Kidney epithelial cell (primary cell): ENCODE measurements around the gene PKD1. TPM values are rescaled to one million over a fixed set of nuclear protein-coding genes. Genes with fewer than 3 reads are reported as not detected.

Experiments used
- DNase-seq: peaks from one replicate; pipeline ENCODE4 v3.0.0-alpha.2; 2010; ENCODE audit warnings: low read depth
- H3K27me3 ChIP-seq: 2 replicates; pipeline ENCODE4 v1.6.0; 2011; ENCODE audit warnings: low read length; ENCODE audit not compliant: control insufficient read depth, insufficient read depth
- H3K36me3 ChIP-seq: 2 replicates; pipeline ENCODE4 v1.5.1; 2011; ENCODE audit warnings: low read length; ENCODE audit not compliant: control insufficient read depth, insufficient read depth
- H3K4me3 ChIP-seq: 2 replicates; pipeline ENCODE4 v1.5.1; 2011; ENCODE audit warnings: low read depth, mild to moderate bottlenecking, control low read depth, low read length
- CTCF ChIP-seq: IDR thresholded peaks from 2 replicates; pipeline ENCODE4 v1.5.1; 2011; ENCODE audit warnings: mild to moderate bottlenecking, moderate library complexity, low read length, control low read depth, inconsistent platforms; ENCODE audit not compliant: insufficient read depth, poor library complexity, severe bottlenecking
- total RNA-seq: library from RNA; depleted of rRNA; stranded (reverse); fragments of >200 nt; gene quantifications from 2 replicates; pipeline ENCODE4 v1.2.3, GENCODE V29; 2015

Gene PKD1
- total RNA-seq, 1 donor from 2014 or later, result 85.6 TPM

GRCh38 chr16:2083409-2083808 is 52.3 kb downstream of the PKD1 start:
- H3K36me3 ChIP-seq, result peaks cover 5% of the 10 kb centered on the region
- no peaks in the 10 kb centered on the region for H3K27me3 ChIP-seq
- no peak overlapping the region for H3K4me3 ChIP-seq
- no peak for TF ChIP-seq CTCF
- no peak for DNase-seq

GRCh38 chr16:2082983-2083364 is 52.7 kb downstream of the PKD1 start:
- Histone ChIP-seq H3K36me3 (peaks cover 5% of the 10 kb centered on the region), H3K4me3 (no peak overlapping the region), H3K27me3 (no peaks in the 10 kb centered on the region)
- no peak for TF ChIP-seq CTCF
- no peak for DNase-seq

- Histone ChIP-seq H3K4me3 (no peak overlapping the region), H3K36me3 (peaks cover 5% of the 10 kb centered on the region), H3K27me3 (no peaks in the 10 kb centered on the region)
- DNase-seq, result no peak
- TF ChIP-seq CTCF, result no peak
Observed at GRCh38 chr16:2082171-2082982, 53.3 kb downstream of the PKD1 start.

GRCh38 chr16:2081201-2082084 is 54.3 kb downstream of the PKD1 start:
- no peak for DNase-seq
- Histone ChIP-seq H3K36me3 (peaks cover 4% of the 10 kb centered on the region), H3K4me3 (no peak overlapping the region), H3K27me3 (no peaks in the 10 kb centered on the region)
- no peak for TF ChIP-seq CTCF

- Histone ChIP-seq H3K4me3 (no peak overlapping the region), H3K36me3 (peaks cover 5% of the 10 kb centered on the region), H3K27me3 (no peaks in the 10 kb centered on the region)
- no peak for TF ChIP-seq CTCF
- no peak for DNase-seq
Observed at GRCh38 chr16:2079991-2080390, 55.7 kb downstream of the PKD1 start.
